Mucosa of descending colon (tissue), 3 donors: Measurements from ENCODE around the gene NPAS2. TPM values are rescaled to one million over a fixed set of nuclear protein-coding genes. Genes with fewer than 3 reads are reported as not detected.

ENCODE experiments used
- ATAC-seq: fragments of 200-7000 bp; cut with Tn5 transposase; one replicate; pipeline ENCODE4 v1.9.1; 2020; ENCODE audit warnings: mild to moderate bottlenecking, moderate library complexity
- DNase-seq, 3 donors: peaks; one replicate each; pipeline ENCODE4 v3.0.0-alpha.2; 2020
- H3K36me3 ChIP-seq: fragments of 200-600 bp; one replicate; pipeline ENCODE4 v1.8.0; 2021; ENCODE audit warnings: low read depth, mild to moderate bottlenecking
- H3K4me1 ChIP-seq: fragments of 200-600 bp; one replicate; pipeline ENCODE4 v1.8.0; 2021; ENCODE audit warnings: low read depth, mild to moderate bottlenecking
- H3K4me3 ChIP-seq: fragments of 200-600 bp; one replicate; pipeline ENCODE4 v1.8.0; 2021; ENCODE audit warnings: mild to moderate bottlenecking
- H3K9me3 ChIP-seq: fragments of 200-600 bp; one replicate; pipeline ENCODE4 v1.8.0; 2021; ENCODE audit warnings: mild to moderate bottlenecking
- intact Hi-C, 2 donors: fragments of 100-400 bp; cut with DNase I in 1 of 2; cut with micrococcal nuclease in 1 of 2; formaldehyde crosslinking; loops; one replicate each; pipeline versions ENCODE4 v1.11.0 to v1.11.1; 2022; cut with DNase I, micrococcal nuclease
- total RNA-seq, 3 donors: library from RNA; stranded (reverse); fragmentation: NEBNext Ultra II Directional in 2 of 3; extraction: Animal tissue kit (Norgen Biotek cat#: 25700) in 2 of 3; gene quantifications; one replicate each; pipeline versions ENCODE4 v1.2.1 to v1.2.4, GENCODE V29; 2021 to 2023
- TF ChIP-seq, protein P1 (sequence below): fragments of 200-600 bp; IDR thresholded peaks from one replicate; pipeline ENCODE4 v1.8.0; 2022; ENCODE audit warnings: antibody characterized with exemption, mild to moderate bottlenecking
- donor health status: DM: no; HTN: no; CAD: no; lungs with moderate emphysema.
- donor health status: DM: no; HTN: no; CAD: no.
- donor health status: DM: no; HTN: yes; CAD: no.

NPAS2 gene
- total RNA-seq, 3 donors from 2014 or later: 42.5 to 53.1 (median 46.5) TPM

DNA sequence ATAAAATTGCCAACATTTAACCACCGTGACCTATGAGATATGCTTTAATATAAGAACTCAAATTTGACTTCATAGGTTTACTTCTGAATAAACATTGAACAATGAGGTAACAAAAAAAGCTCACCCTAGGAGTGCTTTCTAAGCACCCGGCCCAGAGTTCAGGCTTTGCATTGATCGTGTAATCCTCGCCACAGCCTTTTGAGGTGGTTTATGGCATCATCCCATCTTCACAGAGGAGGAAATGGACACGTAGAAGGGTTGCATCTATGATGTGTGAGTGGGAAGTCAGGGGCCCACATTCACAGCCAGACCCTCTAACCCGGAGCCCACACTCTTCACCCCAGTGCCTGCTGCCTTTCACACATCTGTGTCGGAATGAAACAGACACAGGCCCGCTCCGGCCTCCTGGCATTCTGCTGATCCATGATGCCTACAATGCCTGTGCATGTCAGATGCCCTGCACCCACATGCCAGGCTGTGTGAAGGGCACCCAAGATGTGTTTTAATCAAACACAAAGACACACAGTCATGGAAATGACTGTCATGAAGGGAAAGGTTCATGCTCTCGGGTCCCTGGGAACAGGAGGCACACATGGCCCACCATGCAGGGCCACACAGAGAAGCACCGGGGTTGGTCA is 133.6 kb downstream of the NPAS2 start:
- H3K36me3 ChIP-seq: no peaks in the 10 kb centered on the region
- no peaks in the 10 kb centered on the region for H3K9me3 ChIP-seq
- DNase-seq (no peak), ATAC-seq (no peak)
- intact Hi-C loops: no loop called here
- H3K4me3 ChIP-seq: no peak overlapping the region
- H3K4me1 ChIP-seq: no peaks in the 10 kb centered on the region
- TF ChIP-seq, protein P1, sequence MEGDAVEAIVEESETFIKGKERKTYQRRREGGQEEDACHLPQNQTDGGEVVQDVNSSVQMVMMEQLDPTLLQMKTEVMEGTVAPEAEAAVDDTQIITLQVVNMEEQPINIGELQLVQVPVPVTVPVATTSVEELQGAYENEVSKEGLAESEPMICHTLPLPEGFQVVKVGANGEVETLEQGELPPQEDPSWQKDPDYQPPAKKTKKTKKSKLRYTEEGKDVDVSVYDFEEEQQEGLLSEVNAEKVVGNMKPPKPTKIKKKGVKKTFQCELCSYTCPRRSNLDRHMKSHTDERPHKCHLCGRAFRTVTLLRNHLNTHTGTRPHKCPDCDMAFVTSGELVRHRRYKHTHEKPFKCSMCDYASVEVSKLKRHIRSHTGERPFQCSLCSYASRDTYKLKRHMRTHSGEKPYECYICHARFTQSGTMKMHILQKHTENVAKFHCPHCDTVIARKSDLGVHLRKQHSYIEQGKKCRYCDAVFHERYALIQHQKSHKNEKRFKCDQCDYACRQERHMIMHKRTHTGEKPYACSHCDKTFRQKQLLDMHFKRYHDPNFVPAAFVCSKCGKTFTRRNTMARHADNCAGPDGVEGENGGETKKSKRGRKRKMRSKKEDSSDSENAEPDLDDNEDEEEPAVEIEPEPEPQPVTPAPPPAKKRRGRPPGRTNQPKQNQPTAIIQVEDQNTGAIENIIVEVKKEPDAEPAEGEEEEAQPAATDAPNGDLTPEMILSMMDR: no peak

DNA sequence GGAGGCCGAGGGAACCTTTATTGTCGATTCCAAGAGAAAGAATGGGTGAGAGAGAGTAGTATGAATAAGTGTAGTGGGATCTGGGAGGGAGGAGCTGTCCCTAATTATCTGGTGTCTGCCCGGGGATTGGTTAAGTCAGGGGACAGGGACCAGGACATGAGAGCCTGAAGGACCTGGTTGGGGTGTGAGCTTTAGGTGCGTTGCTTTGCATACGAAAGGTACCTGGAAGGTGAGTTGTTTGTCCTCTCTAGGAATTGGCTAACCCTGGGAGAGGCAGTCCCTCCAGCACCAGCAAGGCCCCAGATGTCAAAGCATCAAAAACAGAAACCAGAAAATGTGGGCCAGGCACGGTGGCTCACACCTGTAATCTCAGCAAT is 134.1 kb downstream of the NPAS2 start:
- TF ChIP-seq, protein P1: no peak
- DNase-seq: no peak
- Histone ChIP-seq H3K4me3 (no peak overlapping the region), H3K9me3 (no peaks in the 10 kb centered on the region), H3K36me3 (no peaks in the 10 kb centered on the region), H3K4me1 (no peaks in the 10 kb centered on the region)
- intact Hi-C loops: no loop called here
- ATAC-seq: no peak

DNA sequence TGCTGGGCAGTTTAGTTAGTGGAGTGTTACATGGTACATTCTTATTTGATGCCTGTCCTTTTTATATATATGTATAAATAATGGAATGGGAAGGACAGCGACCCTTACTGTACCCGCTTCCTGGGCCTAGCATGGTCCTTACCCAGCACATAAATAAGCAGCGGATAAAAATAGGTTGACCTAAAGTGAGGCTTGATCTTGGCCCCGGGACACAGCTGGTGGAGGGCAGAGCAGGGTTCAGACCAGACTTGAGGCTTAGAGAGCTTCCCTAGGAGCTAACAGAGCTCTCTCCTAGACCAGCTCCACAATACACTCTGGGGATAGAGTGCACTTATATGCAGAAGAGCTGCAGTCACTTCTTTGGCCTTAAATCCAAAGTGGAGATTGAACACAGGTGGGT is 135.3 kb downstream of the NPAS2 start:
- Histone ChIP-seq H3K9me3 (no peaks in the 10 kb centered on the region), H3K4me3 (no peak overlapping the region), H3K36me3 (no peaks in the 10 kb centered on the region), H3K4me1 (no peaks in the 10 kb centered on the region)
- ATAC-seq (no peak), DNase-seq (no peak)
- intact Hi-C loops: no loop called here
- TF ChIP-seq, protein P1: no peak

DNA sequence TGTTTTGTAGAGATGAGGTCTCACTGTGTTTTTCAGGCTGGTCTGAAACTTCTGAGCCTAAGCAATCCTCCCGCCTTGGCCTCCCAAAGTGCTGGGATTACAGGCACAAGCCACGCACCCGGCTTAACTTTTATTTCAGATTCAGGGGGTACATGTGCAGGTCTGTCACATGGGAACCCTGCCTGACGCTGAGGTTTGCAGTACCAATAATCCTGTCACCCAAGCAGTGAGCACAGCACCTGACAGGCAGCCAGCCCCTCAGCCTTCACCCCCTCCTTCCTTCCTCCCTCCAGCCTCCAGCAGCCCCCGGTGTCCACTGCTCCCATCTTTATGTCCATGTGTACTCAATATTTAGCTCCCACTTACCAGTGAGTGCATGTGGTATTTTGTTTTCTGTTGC is 136.1 kb downstream of the NPAS2 start:
- intact Hi-C loops: no loop called here
- TF ChIP-seq, protein P1: no peak
- no peak for DNase-seq
- H3K4me1 ChIP-seq: no peaks in the 10 kb centered on the region
- H3K9me3 ChIP-seq: no peaks in the 10 kb centered on the region
- ATAC-seq: no peak
- no peaks in the 10 kb centered on the region for H3K36me3 ChIP-seq
- no peak overlapping the region for H3K4me3 ChIP-seq

DNA sequence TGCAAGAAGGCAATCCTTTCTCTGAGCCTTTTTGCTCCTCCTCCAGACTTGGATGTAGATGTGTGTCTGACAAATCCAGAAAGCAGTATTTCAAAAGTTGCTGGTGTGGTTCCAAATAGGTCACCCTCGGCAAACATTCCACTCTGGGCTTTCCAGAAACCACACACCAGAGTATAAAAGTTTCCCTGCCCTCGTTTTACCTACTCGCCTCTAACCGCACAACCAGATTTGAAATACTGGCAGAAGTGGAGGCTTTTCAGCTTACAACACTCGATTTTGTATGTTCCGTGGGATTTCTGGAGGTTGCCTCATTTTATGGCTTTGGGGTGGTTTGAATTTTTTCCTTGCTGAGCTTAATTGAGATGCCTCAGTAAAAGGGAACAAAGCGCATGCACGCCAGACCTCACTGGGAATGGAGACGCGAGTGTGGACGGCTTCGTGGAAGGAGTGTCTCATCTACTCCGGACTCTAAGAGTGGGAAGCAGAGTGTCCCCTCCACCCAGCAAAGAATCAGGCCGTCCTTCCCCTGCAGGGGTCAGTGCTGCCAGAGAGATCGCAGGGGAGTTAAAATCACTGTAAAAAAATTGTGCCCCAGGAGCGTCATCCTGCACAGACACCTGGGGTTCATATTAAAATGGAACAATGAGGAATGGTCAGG is 138.2 kb downstream of the NPAS2 start:
- DNase-seq (no peak), ATAC-seq (peak; percentile 24)
- TF ChIP-seq, protein P1: no peak
- no peaks in the 10 kb centered on the region for H3K9me3 ChIP-seq
- intact Hi-C loops: no loop called here
- H3K4me3 ChIP-seq: no peak overlapping the region
- H3K4me1 ChIP-seq: no peaks in the 10 kb centered on the region
- no peaks in the 10 kb centered on the region for H3K36me3 ChIP-seq
